Neuronal stem cell (in vitro differentiated cells): Measurements from ENCODE around the gene MFN1. TPM values are rescaled to one million over a fixed set of nuclear protein-coding genes. Genes with fewer than 3 reads are reported as not detected.

Experiments used
- DNase-seq: peaks from one replicate; pipeline ENCODE4 v3.0.0-alpha.2; 2013; ENCODE audit warnings: low spot score
- H2AFZ ChIP-seq: one replicate; pipeline ENCODE4 v1.6.1; 2013; ENCODE audit warnings: mild to moderate bottlenecking, low read length, inconsistent platforms
- H2AK5ac ChIP-seq: 2 replicates; pipeline ENCODE4 v1.6.1; 2013; ENCODE audit warnings: low read depth, mild to moderate bottlenecking, inconsistent platforms, low read length, moderate library complexity, mixed read lengths
- H2BK120ac ChIP-seq: 2 replicates; pipeline ENCODE4 v1.6.1; 2013; ENCODE audit warnings: low read depth, mild to moderate bottlenecking, inconsistent platforms, low read length, moderate library complexity, mixed read lengths
- H2BK12ac ChIP-seq: one replicate; pipeline ENCODE4 v1.6.1; 2013; ENCODE audit warnings: low read length, inconsistent platforms
- H2BK15ac ChIP-seq: 2 replicates; pipeline ENCODE4 v1.6.1; 2013; ENCODE audit warnings: mild to moderate bottlenecking, low read length, inconsistent platforms, mixed read lengths
- H2BK5ac ChIP-seq: one replicate; pipeline ENCODE4 v1.6.1; 2013; ENCODE audit warnings: inconsistent platforms, mild to moderate bottlenecking, low read length, moderate library complexity
- H3K14ac ChIP-seq: one replicate; pipeline ENCODE4 v1.6.1; 2013; ENCODE audit warnings: low read length, inconsistent platforms
- H3K18ac ChIP-seq: 2 replicates; pipeline ENCODE4 v1.6.1; 2013; ENCODE audit warnings: low read length, inconsistent platforms
- H3K23ac ChIP-seq: 2 replicates; pipeline ENCODE4 v1.6.1; 2013; ENCODE audit warnings: low read depth, mild to moderate bottlenecking, mixed read lengths, low read length, inconsistent platforms; ENCODE audit not compliant: poor library complexity
- H3K27ac ChIP-seq: replicated peaks from 3 replicates; pipeline ENCODE4 v1.5.1; 2013; ENCODE audit warnings: low read length, inconsistent platforms
- H3K27me3 ChIP-seq, 3 experiments: 2 replicates each; pipeline ENCODE4 v1.6.1; 2013; ENCODE audit warnings: low read length in 3 of 3, mild to moderate bottlenecking in 2 of 3, inconsistent platforms in 1 of 3, low read depth in 1 of 3, mixed read lengths in 1 of 3, moderate library complexity in 1 of 3; ENCODE audit not compliant: control insufficient read depth in 3 of 3, insufficient read depth in 3 of 3
- H3K36me3 ChIP-seq, 2 donors: replicated peaks in 1 of 2; 2 replicates each; pipeline ENCODE4 v1.6.1; 2013; ENCODE audit warnings: low read length in 2 of 2; ENCODE audit not compliant: control insufficient read depth in 2 of 2, insufficient read depth in 2 of 2
- H3K4ac ChIP-seq: 2 replicates; pipeline ENCODE4 v1.6.1; 2013; ENCODE audit warnings: inconsistent platforms, mild to moderate bottlenecking, low read length, moderate library complexity
- H3K4me1 ChIP-seq, 2 donors: 1 replicate in 1 of 2; 2 replicates in 1 of 2; pipeline ENCODE4 v1.6.1; 2013; ENCODE audit warnings: low read length in 2 of 2, low read depth in 1 of 2; ENCODE audit not compliant: control insufficient read depth in 2 of 2, insufficient read depth in 1 of 2
- H3K4me2 ChIP-seq: one replicate; pipeline ENCODE4 v1.6.1; 2013; ENCODE audit warnings: mild to moderate bottlenecking, low read length, inconsistent platforms; ENCODE audit not compliant: insufficient read depth, poor library complexity, severe bottlenecking
- H3K4me3 ChIP-seq, 2 donors: 2 replicates each; pipeline ENCODE4 v1.5.1; 2013; ENCODE audit warnings: low read length in 2 of 2, mild to moderate bottlenecking in 2 of 2, inconsistent platforms in 1 of 2, moderate library complexity in 1 of 2
- H3K79me1 ChIP-seq: one replicate; pipeline ENCODE4 v1.6.1; 2013; ENCODE audit warnings: low read depth, mild to moderate bottlenecking, inconsistent platforms, low read length, moderate library complexity
- H3K9ac ChIP-seq: one replicate; pipeline ENCODE4 v1.6.1; 2013; ENCODE audit warnings: mild to moderate bottlenecking, low read depth, low read length, inconsistent platforms; ENCODE audit not compliant: poor library complexity
- H3K9me3 ChIP-seq, 2 donors: replicated peaks in 1 of 2; 2 replicates each; pipeline versions ENCODE3 to v1.6.1; 2013; ENCODE audit warnings: low read length in 2 of 2, mild to moderate bottlenecking in 2 of 2, inconsistent platforms in 1 of 2, low read depth in 1 of 2, mixed read lengths in 1 of 2, moderate library complexity in 1 of 2; ENCODE audit not compliant: control insufficient read depth in 2 of 2, insufficient read depth in 1 of 2
- H4K8ac ChIP-seq: one replicate; pipeline ENCODE4 v1.6.1; 2013; ENCODE audit warnings: low read depth, mild to moderate bottlenecking, inconsistent platforms, low read length, moderate library complexity
- H4K91ac ChIP-seq: one replicate; pipeline ENCODE4 v1.6.1; 2013; ENCODE audit warnings: low read length, low read depth, mild to moderate bottlenecking, inconsistent platforms; ENCODE audit not compliant: poor library complexity
- WGBS, 2 donors: extraction: QIAGEN DNeasy Blood & Tissue Kit; methylation state at CpG; one replicate each; pipeline ENCODE4 v1.1.7; 2013; ENCODE audit warnings: missing lambda C conversion rate in 2 of 2, mixed read lengths in 1 of 2; ENCODE audit not compliant: insufficient read length in 2 of 2, insufficient replicate concordance in 1 of 2; ENCODE audit errors: extremely low coverage in 2 of 2; 5-methylcytosine and 5-hydroxymethylcytosine counted together
- polyA plus RNA-seq, 2 experiments: library from polyadenylated mRNA; stranded (reverse); fragments of 200-250 nt; gene quantifications; one replicate each; pipeline ENCODE4 v1.2.3, GENCODE V29; 2013

MFN1 gene
- 14.0 TPM for polyA plus RNA-seq (2013, experiment 1 of 2)
- polyA plus RNA-seq (2013, experiment 2 of 2): 13.9 TPM

- Histone ChIP-seq H2AFZ (peak within 1 kb of the TSS; percentile 93), H3K4me3 (peak within 1 kb of the TSS; percentile 85 to 87), H3K36me3 (peaks cover 0 to 37% of the 10 kb centered on the region in 2 donors), H2BK15ac (no peak within 1 kb of the TSS), H2BK12ac (no peak within 1 kb of the TSS), H3K4me2 (peak within 1 kb of the TSS; percentile 76), H2BK120ac (no peak within 1 kb of the TSS), H2BK5ac (no peak within 1 kb of the TSS), H3K14ac (peak within 1 kb of the TSS; percentile 32), H3K27ac (no peak within 1 kb of the TSS), H4K91ac (no peak within 1 kb of the TSS), H3K9ac (peak within 1 kb of the TSS; percentile 89), H3K79me1 (peaks cover 5% of the 10 kb centered on the region), H3K18ac (peak within 1 kb of the TSS; percentile 95), H3K9me3 (no peaks in the 10 kb centered on the region), H3K27me3 (no peaks in the 10 kb centered on the region), H2AK5ac (peak within 1 kb of the TSS; percentile 17), H4K8ac (peak within 1 kb of the TSS; percentile 94), H3K4ac (no peak within 1 kb of the TSS), H3K23ac (peak within 1 kb of the TSS; percentile 87), H3K4me1 (peaks cover 1 to 5% of the 10 kb centered on the region in 2 donors)
- DNase-seq: peak; percentile 69
- no CpG with 5 or more reads among the region's 63 CpGs for WGBS, 2 donors
These were observed at the start of gene MFN1 for GRCh38 chr3:179347345-179348194. TSS of gene MFN1 (plus strand) at chr3:179347709. CDS start at chr3:179348852, 1,143 bp downstream.

- no peak for DNase-seq
- Histone ChIP-seq H3K4me1 (no peaks in the 10 kb centered on the region), H3K23ac (no peak overlapping the region), H3K9me3 (peaks cover 4% of the 10 kb centered on the region in 2 donors), H3K36me3 (no peaks in the 10 kb centered on the region), H3K4me3 (no peak overlapping the region), H3K4ac (no peak overlapping the region), H3K14ac (no peak overlapping the region), H2BK5ac (no peak overlapping the region), H3K27ac (no peak overlapping the region), H3K9ac (no peak overlapping the region), H4K8ac (no peak overlapping the region), H3K27me3 (no peaks in the 10 kb centered on the region), H2BK12ac (no peak overlapping the region), H2AK5ac (no peak overlapping the region), H2BK120ac (no peak overlapping the region), H3K79me1 (no peaks in the 10 kb centered on the region), H4K91ac (no peak overlapping the region), H2BK15ac (no peak overlapping the region), H3K18ac (peak overlapping the region; percentile 39), H3K4me2 (no peak overlapping the region), H2AFZ (no peak overlapping the region)
- no CpG with 5 or more reads among the region's 5 CpGs for WGBS, 2 donors
These were observed 49.4 kb upstream of the MFN1 start for GRCh38 chr3:179297971-179298725.

GRCh38 chr3:179299316-179299715, 48.2 kb upstream of the MFN1 start:
- no peak overlapping the region for H2AK5ac ChIP-seq
- no peak overlapping the region for H3K9ac ChIP-seq
- no peak overlapping the region for H4K91ac ChIP-seq
- no peak overlapping the region for H3K18ac ChIP-seq
- no peak for DNase-seq
- no CpG with 5 or more reads among the region's 2 CpGs for WGBS, 2 donors
- no peak overlapping the region for H3K4ac ChIP-seq
- no peak overlapping the region for H4K8ac ChIP-seq
- no peak overlapping the region for H3K4me3 ChIP-seq
- no peak overlapping the region for H2AFZ ChIP-seq
- no peak overlapping the region for H3K23ac ChIP-seq
- H3K9me3 ChIP-seq: peaks cover 4% of the 10 kb centered on the region in 2 donors
- no peaks in the 10 kb centered on the region for H3K36me3 ChIP-seq
- H3K27ac ChIP-seq: no peak overlapping the region
- no peak overlapping the region for H2BK12ac ChIP-seq
- no peak overlapping the region for H2BK5ac ChIP-seq
- no peak overlapping the region for H2BK120ac ChIP-seq
- no peaks in the 10 kb centered on the region for H3K4me1 ChIP-seq
- no peak overlapping the region for H3K14ac ChIP-seq
- H2BK15ac ChIP-seq: no peak overlapping the region
- no peak overlapping the region for H3K4me2 ChIP-seq
- no peaks in the 10 kb centered on the region for H3K79me1 ChIP-seq
- no peaks in the 10 kb centered on the region for H3K27me3 ChIP-seq
